HG03342 (cell line): Measurements from ENCODE around the gene WDR76.

Experiments
- ATAC-seq: cut with Tn5 transposase; IDR thresholded peaks from one replicate; pipeline ENCODE4 v1.9.1; 2021; ENCODE audit warnings: mild to moderate bottlenecking, moderate library complexity; ENCODE audit not compliant: unreplicated experiment

The WDR76 gene

GRCh38 chr15:43873651-43874050 lies 46.8 kb downstream of the WDR76 start:
- ATAC-seq, result no peak

- no peak for ATAC-seq
Observed at GRCh38 chr15:43876872-43877271, 50.1 kb downstream of the WDR76 start.

- ATAC-seq, result no peak
Observed at GRCh38 chr15:43877371-43877770, 50.6 kb downstream of the WDR76 start.

GRCh38 chr15:43878446-43878845 lies 51.6 kb downstream of the WDR76 start:
- ATAC-seq, result no peak

GRCh38 chr15:43879386-43880355 lies 52.9 kb downstream of the WDR76 start:
- ATAC-seq, result no peak

- ATAC-seq, result no peak
Observed at GRCh38 chr15:43880406-43881194, 53.8 kb downstream of the WDR76 start.

- no peak for ATAC-seq
Observed at GRCh38 chr15:43881245-43881644, 54.4 kb downstream of the WDR76 start.

- ATAC-seq, result no peak
Observed at GRCh38 chr15:43881944-43882343, 55.1 kb downstream of the WDR76 start.

GRCh38 chr15:43883571-43883970 lies 56.8 kb downstream of the WDR76 start:
- ATAC-seq, result no peak

GRCh38 chr15:43886558-43886957 lies 59.8 kb downstream of the WDR76 start:
- ATAC-seq, result no peak

GRCh38 chr15:43887901-43888300 lies 61.1 kb downstream of the WDR76 start:
- no peak for ATAC-seq

- ATAC-seq, result no peak
Observed at GRCh38 chr15:43889042-43889441, 62.2 kb downstream of the WDR76 start.

GRCh38 chr15:43893956-43894355 lies 67.2 kb downstream of the WDR76 start:
- no peak for ATAC-seq

- no peak for ATAC-seq
Observed at GRCh38 chr15:43895586-43895985, 68.8 kb downstream of the WDR76 start.

- no peak for ATAC-seq
Observed at GRCh38 chr15:43896543-43896942, 69.7 kb downstream of the WDR76 start.

GRCh38 chr15:43898891-43899290 lies 72.1 kb downstream of the WDR76 start:
- ATAC-seq, result no peak

- ATAC-seq, result no peak
Observed at GRCh38 chr15:43899928-43900327, 73.1 kb downstream of the WDR76 start.

- ATAC-seq, result no peak
Observed at GRCh38 chr15:43900996-43901395, 74.2 kb downstream of the WDR76 start.

GRCh38 chr15:43901495-43901894 lies 74.7 kb downstream of the WDR76 start:
- ATAC-seq, result no peak

GRCh38 chr15:43903864-43904290 lies 77.1 kb downstream of the WDR76 start:
- ATAC-seq, result no peak

- ATAC-seq, result no peak
Observed at GRCh38 chr15:43905755-43906154, 79.0 kb downstream of the WDR76 start.
